ENCODE data around the gene POLG.
"Not testable (repeated sequence)": the region's sequence is repeated elsewhere in the genome, so short reads cannot be mapped to it uniquely, and the experiment has no call there.

Gene POLG

GRCh38 chr15:89278307-89278706, 56.3 kb downstream of the POLG start:
- DNase-seq (ENCODE audit: extremely low spot score): no peak
- POLR2A ChIA-PET: no interaction called here
- no peak for TF ChIP-seq CTCF (IDR thresholded peaks at IDR 0.05; ENCODE audit: control extremely low read depth, extremely low read depth, low read depth, missing control alignments)
- CTCF ChIA-PET: interaction anchor here (0.9 kb wide), 1 partner anchor 35 kb away, joined by 3 read pairs; the partner anchor contains the start of gene FANCI

DNA sequence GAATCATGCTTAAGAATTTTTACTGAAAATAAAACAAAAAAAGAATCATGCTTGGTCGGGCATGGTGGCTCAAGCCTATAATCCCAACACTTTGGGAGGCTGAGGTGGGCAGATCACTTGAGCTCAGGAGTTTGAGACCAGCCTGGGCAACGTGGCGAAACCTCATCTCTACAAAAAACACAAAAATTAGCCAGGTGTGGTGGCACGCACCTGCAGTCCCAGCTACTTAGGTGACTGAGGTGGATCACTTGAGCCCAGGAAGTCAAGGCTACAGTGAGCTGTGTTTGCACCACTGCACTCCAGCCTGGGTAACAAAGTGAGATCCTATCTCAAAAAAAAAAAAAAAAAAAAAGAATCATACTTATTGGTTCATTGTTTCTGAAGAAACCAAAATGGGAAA, 57.3 kb downstream of the POLG start:
- CTCF ChIA-PET: interaction anchor here (1.1 to 5.0 kb wide), 7 partner anchors 9 to 70 kb away, joined by 3 to 29 read pairs (median 4); no protein-coding TSS in a partner anchor
- POLR2A ChIA-PET; DNase-seq (ENCODE audit: extremely low spot score): not testable (repeated sequence)

All from GM10248 (cell line).